ENCODE measurements around the gene MCM5.

- no peak for TF ChIP-seq GATA3 (IDR thresholded peaks at IDR 0.05; ENCODE audit: low read depth, low read length)
- no peak for TF ChIP-seq GATA2 (IDR thresholded peaks at IDR 0.05; ENCODE audit: low read depth, low read length)
Measured at GRCh38 chr22:35450824-35451569, 51.1 kb downstream of the MCM5 start.

Data from SH-SY5Y (cell line).